Right kidney (tissue), 1 donor: ENCODE measurements around the gene CLSTN2.
A peak's percentile ranks its signal among the peaks of the same experiment; 100 is the strongest.

Experiments used
- DNase-seq: peaks from one replicate; pipeline ENCODE4 v3.0.0-alpha.2; 2016

CLSTN2 gene

DNA sequence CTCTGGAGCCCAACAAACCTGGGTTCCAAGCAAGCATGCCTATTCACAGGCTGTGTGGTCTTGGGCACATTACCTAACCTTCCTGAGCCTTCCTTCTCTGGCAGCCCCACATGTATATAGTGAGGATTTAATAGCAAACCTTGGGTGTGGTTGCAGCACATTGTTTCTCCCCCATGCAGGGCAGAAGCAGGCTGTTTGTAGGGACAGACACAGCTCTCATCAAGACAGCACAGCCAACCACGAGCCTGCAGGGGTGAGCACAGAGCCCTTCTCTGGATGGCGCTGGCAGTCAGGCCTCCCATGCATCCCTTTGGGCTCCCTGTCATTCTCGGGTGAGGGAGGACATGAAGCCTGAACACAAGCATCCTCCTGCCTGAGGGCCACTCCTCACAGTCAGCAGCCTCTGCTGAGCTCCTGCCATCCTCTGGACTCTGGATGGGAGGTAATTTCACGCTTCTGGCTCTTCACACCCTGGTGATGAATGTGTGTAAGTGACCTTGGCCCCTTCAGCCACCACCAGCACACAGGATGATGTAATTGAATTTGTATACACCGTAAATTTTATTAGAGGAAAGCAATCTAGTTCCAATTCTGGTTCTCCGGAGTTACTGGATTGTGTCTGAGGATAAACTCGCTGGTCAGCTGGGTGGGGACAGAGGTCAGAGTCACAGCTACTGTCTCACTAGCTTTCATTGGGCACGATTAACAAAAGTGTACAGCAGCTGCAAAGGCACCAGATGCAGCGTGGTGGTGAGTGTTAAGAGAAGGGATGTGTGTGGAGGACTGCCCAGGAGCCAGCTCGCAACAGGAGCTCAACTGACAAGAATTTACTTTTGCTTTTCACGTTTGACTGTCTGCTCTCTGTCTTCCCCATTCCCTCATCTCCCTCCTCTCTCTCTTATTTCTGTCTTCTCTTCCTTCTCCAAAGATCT lies 118.1 kb downstream of the CLSTN2 start:
- peak; percentile 40 for DNase-seq

DNA sequence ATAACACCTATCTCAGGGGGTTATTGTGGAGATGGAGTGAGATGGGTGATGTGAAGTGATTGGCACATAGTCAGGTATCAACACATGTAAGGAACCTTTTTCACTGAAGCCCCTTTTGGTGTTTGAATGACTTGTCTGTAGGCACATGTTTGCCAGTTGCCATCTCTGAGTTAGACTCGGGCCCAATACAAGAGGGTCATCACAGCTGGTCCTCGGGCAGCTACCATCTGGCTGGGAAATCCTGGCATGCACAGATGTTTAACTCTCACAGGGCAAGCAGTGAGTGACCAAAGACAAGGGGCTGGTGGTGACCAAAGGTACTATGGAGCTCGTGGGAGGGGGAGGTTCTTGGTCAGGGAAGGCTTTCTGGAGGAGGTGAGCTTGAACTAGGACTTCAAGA lies 118.8 kb downstream of the CLSTN2 start:
- no peak for DNase-seq

DNA sequence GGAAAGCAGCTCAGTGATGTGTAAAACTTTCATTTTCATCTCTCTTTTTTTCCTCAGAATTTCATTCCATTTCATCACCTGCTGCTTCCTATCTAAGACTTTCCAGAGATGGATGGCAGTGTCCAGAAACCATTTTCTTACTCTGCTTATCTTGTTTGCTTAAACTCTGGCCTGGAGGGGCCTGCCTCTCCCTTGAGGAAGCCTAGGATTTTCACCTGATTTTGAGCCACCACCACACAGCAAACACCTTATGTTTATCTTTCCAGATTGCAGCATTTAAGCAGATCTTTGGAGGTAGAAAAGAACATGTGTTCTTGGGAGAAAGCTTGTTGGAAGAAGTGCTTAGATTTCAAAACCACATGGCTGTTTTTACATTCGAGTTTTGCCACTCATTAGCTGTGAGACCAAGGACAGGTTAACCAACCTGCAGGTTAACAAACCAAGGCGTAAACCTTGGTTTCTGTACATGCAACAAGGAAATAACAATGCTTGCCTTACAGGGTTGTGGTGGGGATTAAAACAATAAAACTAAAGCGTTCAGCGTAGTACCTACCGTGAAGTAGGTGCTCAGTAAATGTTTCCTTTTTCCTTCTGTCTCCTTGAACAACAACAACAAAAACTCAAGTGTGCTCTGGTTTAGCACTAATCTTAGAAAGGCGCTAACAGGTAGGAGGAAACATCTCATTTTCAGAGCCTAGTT lies 120.3 kb downstream of the CLSTN2 start:
- DNase-seq = no peak

DNA sequence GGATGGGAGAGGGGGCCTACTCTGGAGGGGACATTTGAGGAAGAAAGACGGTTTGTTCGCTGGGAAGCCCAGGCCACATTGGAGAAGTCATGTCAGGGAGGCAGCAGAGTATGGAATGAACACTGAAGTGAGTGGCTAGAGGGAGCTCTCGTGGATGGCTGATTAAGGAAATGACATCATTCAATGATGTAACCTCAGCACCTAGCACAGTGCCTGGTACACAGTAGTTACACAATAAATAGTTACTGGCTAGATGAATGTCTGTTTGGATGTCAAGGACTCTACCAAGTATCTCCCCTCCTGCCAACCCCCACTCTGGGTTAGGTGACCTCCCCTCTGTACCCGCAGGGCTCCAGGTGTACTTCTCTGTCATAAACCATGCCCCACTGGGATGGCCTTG lies 121.1 kb downstream of the CLSTN2 start:
- no peak for DNase-seq

DNA sequence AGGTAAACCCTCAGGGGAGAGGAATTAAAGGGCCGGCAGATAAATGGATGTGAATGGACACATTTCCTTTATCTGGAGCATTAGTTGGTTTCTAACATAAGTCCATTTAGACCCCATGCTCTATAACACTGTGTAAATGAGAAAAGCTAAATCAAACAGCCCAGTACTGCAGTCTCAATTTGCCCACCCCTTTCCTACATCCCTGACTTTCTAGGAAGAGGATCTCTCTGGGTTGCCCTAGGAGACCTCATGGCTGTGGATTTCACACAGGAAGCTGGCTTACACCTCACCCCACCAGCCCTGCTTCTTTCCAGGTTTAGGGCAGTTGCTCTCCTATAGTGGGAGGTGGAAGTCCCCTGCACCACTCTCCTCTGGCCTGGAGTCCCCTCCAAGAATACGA lies 126.2 kb downstream of the CLSTN2 start:
- DNase-seq = no peak

DNA sequence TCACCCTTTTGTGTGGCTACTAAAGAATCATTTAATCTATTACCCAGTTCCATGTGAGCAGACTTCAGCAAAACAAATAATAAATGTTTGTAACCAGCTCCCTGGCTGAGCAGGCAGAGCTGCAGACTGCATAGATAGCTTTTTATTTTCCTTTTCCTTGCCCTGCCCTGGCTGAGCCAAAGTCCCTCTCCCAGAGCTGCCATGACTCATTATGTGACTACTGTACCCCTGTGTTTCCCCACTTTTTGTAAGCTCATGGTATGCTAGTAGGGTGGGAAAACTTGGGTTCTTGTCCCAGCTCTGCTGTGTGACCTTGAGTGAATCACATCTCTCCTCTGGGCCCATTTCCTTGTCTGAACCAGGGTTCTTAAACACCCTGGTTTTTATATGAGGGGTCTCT lies 127.5 kb downstream of the CLSTN2 start:
- DNase-seq = no peak

DNA sequence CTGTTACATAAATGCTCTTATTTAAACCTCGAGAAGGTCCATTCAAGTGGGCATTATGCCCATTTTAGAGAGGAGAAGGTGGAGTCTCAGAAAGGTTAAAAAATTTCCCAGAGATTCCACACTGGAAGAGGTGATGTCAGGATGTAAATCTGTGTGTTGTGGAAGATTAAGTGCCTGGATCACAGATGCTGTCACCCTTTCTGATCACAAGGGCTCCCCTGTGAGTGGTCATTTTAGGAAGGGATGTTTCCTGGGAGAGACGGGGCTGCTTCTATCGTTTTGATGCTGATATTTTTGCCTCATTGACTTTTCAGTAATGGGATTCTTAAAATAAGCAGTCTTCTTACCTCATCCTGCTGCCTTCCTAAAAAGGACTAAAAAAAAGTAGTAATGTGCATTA lies 132.5 kb downstream of the CLSTN2 start:
- no peak for DNase-seq

DNA sequence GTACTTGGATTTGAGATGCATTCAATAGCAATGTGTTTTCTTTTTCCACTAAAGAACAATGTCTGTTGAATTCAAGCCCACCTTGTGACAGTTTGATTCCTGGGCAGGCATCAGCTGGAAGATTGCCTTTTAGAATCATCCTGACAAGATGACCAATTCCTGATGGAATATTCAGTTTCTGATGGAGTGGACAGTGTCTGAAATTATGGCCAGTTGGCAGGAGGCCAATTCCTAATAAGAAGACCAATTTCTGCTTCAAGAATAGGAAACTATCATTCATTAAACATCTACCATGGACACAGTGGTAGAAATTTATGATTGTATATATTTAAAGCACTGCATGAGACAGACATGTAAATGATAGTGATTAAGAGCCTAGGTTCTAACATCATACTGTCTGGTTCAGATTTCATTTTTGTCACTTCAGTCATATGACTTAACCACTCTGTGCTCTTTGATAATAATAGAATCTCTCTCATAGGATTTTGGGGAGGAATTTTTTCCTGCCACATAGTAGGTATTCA lies 133.6 kb downstream of the CLSTN2 start:
- no peak for DNase-seq

- DNase-seq = no peak
Observed at GRCh38 chr3:140073278-140074045, 138.5 kb downstream of the CLSTN2 start.

- no peak for DNase-seq
Observed at GRCh38 chr3:140076552-140076951, 141.6 kb downstream of the CLSTN2 start.

DNA sequence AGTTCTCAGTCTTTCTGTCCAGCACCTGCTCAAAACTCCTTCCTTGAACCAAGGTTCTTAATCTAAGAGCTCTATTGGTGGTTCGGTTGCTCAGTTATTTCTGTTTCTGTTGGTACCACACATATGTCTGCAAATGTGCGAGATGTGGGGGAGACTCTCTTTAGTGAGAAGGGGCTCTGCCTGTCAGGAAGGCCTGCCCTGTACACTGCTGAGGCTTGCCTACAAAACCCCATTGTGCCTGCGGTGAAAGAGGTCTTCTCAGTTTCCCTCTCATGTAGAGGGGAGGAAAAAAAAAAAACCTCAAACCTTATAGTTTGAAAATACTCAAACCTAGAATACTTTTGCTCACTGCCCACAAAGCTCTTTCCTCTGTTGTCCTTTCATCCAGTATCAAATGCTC lies 142.4 kb downstream of the CLSTN2 start:
- DNase-seq = no peak

- DNase-seq = no peak
Observed at GRCh38 chr3:140078343-140078742, 143.4 kb downstream of the CLSTN2 start.

DNA sequence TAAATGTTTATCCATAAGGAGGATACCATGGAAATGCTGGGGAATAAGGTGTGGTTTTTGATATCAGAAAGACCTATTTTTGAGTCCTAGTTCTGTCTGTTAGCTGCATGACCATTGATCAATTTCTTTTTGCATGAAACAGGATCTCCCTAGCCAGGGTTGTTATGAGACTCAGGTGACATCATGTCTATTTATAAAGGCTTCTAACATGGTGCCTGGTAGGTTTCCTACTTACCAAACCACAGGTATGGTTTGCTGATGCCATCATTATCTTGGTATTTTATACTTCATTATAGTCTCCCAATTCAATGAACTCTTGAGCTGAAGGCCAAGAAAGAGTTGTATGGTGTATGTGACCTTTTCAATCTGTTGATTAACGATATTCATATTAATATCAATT lies 144.0 kb downstream of the CLSTN2 start:
- no peak for DNase-seq

DNA sequence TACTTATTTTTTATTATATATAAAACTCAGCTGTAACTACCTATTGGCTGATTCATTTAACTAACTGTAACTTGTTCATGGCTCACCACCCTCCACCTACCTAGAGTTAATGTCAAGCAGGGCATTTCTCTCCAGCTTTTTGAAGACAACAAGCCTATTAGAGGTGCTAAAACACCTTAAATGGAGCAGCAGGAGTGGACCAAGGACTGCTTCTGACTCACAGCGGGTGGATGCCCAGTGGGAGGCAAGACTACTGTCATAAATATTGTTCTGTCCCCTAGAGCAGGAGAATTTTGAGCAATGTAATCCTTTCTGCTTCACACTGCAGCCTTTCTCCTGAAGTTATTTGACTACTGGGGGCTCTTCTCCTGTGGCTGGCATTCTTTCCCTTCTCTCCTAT lies 146.9 kb downstream of the CLSTN2 start:
- no peak for DNase-seq

DNA sequence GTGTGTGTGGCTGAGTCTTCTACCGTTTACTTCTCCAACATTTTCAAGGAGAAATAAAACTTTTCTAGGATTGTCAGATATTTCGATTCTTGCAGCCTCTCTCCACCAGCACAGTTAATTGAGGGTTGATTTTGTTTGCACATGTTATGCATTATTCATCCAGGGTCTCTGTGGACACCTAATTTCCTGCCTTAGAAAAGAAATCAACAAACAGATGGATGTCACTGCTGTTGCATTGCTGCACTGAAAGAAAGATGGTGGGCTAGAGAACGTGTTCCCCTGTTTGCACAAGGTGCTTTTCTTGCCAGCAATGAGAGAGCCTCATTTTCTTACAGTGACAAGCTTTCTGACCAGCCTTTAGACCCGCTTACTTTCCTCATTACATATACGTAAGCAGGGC lies 150.0 kb downstream of the CLSTN2 start:
- no peak for DNase-seq

DNA sequence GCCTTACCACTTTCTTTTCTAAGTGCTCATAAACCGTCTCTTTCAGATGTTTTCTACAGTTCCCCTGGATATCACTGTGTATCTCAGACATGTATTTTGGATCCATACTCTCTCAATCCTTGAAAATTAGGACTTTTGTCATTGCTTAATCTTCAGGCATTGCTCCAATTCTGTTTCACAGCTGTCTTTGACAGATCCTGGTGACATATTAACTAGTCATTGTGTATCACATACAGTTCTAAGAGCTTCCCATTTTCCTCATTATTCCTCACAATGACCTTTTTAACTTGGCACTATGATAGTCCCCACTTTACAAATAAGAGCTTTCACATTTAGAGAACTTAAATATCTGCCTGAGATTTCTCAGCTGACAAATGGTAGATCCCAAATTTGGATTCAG lies 151.7 kb downstream of the CLSTN2 start:
- no peak for DNase-seq

GRCh38 chr3:140088058-140088457 lies 153.1 kb downstream of the CLSTN2 start:
- DNase-seq = no peak

GRCh38 chr3:140088513-140088912 lies 153.5 kb downstream of the CLSTN2 start:
- DNase-seq = no peak

- DNase-seq = no peak
Observed at GRCh38 chr3:140089403-140090072, 154.6 kb downstream of the CLSTN2 start.

GRCh38 chr3:140091143-140091542 lies 156.2 kb downstream of the CLSTN2 start:
- DNase-seq = no peak

DNA sequence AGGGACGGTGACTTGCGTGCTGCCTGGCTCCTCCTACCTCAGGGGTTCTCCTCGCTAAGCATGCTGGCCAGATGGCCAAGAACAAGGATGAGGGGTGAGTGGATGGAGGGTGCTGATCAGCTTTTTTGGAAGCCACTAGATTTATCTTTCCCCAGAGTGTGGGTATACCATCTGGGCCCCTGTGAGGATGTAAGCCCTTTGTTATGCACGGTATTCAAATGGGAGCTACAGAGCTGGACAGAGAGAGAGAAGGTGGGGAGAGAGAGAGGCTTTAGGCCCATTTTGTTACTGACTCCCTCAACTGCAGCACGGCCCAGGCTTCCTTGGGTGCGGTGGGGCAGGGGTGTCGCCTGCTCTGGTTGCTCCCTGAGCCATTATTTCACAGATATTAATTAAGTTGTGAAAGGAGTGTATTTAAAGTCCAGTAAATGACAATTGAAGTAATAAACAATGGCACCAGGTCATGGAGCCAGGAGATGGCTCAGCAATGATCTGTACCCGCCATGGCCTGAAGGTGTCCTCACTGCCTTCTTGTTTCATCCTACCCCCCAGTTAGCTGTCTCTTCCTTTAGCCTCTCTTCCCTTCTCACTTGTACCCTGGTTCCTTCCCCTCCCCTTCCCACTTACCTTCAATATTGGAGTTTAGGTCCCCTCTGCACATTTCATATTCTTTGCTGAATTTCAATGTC lies 158.0 kb downstream of the CLSTN2 start:
- DNase-seq = no peak

DNA sequence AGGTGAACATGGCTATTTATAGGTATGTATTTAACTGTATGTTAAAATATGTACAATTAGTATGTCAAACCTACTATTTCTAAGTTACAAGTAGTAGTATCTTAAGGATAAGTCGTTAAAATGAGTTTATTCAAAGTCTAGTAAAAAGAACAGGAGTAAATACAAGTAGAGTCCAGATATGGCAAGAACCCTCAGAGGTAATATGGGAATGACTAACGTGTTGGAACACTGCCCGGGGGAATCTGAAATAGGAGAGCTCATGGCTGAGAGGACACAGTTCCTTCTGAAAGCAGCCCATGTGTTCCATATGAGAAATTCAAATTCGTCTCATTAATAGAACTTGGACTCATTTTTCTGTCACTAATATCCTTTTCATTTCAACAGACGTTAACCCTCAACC lies 158.8 kb downstream of the CLSTN2 start:
- DNase-seq = no peak
